Measurements from ENCODE around the gene CACNB2. TPM values are rescaled to one million over a fixed set of nuclear protein-coding genes. Genes with fewer than 3 reads are reported as not detected.

Gene CACNB2
- total RNA-seq, 4 donors from 2014 or later, result 73.5 to 108 (median 87.2) TPM

DNA sequence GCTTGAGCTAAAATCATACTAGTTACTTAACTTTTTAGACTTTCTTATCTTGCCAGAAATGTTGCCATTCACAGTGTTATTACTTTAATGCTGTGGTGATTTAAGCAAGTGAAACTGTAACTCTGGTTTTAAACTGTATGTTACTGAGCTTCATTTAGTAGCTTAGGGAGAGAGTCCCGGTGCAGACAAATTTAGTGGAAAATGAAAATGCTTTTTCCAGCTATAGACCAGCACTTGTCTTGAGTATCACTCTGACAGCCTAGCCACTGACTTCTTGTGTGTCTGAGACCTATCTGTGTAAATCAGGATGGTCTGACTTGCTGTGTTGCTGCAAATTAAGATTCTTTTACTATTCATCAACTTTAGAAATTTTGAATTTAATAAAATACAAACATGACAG lies 200.8 kb downstream of the CACNB2 start:
- Histone ChIP-seq H3K4me3 (peak overlapping the region; percentile 44 to 54 (median 51)), H3K27me3 (no peaks in the 10 kb centered on the region), H3K27ac (replicated peaks in 1 of 4) (peak overlapping the region; percentile 64 to 81 (median 77)), H3K4me1 (peaks cover 0 to 60% (median 49%) of the 10 kb centered on the region in 4 donors), H3K9me3 (no peaks in the 10 kb centered on the region), H3K36me3 (no peaks in the 10 kb centered on the region)
- no peak for DNase-seq (ENCODE audit: extremely low spot score)
- TF ChIP-seq, protein P1, sequence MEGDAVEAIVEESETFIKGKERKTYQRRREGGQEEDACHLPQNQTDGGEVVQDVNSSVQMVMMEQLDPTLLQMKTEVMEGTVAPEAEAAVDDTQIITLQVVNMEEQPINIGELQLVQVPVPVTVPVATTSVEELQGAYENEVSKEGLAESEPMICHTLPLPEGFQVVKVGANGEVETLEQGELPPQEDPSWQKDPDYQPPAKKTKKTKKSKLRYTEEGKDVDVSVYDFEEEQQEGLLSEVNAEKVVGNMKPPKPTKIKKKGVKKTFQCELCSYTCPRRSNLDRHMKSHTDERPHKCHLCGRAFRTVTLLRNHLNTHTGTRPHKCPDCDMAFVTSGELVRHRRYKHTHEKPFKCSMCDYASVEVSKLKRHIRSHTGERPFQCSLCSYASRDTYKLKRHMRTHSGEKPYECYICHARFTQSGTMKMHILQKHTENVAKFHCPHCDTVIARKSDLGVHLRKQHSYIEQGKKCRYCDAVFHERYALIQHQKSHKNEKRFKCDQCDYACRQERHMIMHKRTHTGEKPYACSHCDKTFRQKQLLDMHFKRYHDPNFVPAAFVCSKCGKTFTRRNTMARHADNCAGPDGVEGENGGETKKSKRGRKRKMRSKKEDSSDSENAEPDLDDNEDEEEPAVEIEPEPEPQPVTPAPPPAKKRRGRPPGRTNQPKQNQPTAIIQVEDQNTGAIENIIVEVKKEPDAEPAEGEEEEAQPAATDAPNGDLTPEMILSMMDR (IDR thresholded peaks at IDR 0.05), result no peak
- TF ChIP-seq EP300 (IDR thresholded peaks at IDR 0.05), result no peak
- TF ChIP-seq POLR2AphosphoS5 (IDR thresholded peaks at IDR 0.05), result no peak
- TF ChIP-seq POLR2A (IDR thresholded peaks at IDR 0.05; ENCODE audit: low read depth), result no peak
- intact Hi-C loops (cut with DNase I), result no loop called here
- WGBS, result 11% methylated on average over 1 of the region's 1 CpG

DNA sequence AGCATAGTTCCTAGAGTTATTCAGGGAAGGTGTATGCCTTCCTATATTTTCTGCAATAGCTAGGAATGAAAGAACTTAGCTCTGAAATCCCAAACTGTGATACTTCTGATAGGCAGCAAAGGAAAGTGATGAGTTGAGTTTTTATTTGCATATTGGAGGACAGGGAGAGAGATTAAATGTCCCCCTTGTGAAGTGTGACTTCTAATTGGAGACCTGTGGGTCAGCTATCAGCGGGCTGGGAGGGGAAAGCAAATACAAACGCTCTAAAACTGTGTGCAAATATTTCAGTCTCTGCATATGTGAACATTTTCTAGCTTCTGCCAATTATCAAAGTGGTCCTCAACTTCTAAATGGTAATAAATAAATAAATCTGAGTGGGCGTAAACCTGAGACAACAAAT lies 203.3 kb downstream of the CACNB2 start:
- no peaks in the 10 kb centered on the region for H3K27me3 ChIP-seq
- intact Hi-C loops (cut with DNase I), result no loop called here
- peaks cover 0 to 78% (median 52%) of the 10 kb centered on the region in 4 donors for H3K4me1 ChIP-seq
- H3K4me3 ChIP-seq, result no peak overlapping the region
- no peak for DNase-seq (ENCODE audit: extremely low spot score)
- 86% methylated on average over 3 of the region's 3 CpGs for WGBS
- no peaks in the 10 kb centered on the region for H3K9me3 ChIP-seq
- TF ChIP-seq POLR2AphosphoS5 (IDR thresholded peaks at IDR 0.05) (no peak), POLR2A (IDR thresholded peaks at IDR 0.05; ENCODE audit: low read depth) (no peak), EP300 (IDR thresholded peaks at IDR 0.05) (no peak)
- TF ChIP-seq, protein P1 (IDR thresholded peaks at IDR 0.05), result no peak
- H3K27ac ChIP-seq (replicated peaks in 1 of 4), result no peak overlapping the region
- no peaks in the 10 kb centered on the region for H3K36me3 ChIP-seq

DNA sequence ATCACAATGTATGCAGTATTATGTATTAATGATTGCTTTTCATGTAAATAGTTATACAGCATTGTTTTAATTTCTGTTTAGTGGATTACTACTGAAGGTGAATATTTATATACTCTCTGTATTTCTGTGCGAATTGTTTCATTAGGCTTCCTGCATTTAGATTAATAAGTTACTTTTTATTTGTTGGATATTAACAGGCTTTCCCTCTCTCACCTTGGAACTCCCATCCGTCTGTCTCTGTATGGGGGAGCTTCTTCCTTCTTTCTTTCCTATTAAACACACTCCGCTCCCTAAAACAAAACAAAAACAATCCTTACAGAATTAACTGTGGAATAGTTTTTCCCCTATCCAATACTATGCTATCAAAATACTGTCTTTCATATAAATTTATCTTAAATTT lies 205.1 kb downstream of the CACNB2 start:
- intact Hi-C loops (cut with DNase I), result no loop called here

DNA sequence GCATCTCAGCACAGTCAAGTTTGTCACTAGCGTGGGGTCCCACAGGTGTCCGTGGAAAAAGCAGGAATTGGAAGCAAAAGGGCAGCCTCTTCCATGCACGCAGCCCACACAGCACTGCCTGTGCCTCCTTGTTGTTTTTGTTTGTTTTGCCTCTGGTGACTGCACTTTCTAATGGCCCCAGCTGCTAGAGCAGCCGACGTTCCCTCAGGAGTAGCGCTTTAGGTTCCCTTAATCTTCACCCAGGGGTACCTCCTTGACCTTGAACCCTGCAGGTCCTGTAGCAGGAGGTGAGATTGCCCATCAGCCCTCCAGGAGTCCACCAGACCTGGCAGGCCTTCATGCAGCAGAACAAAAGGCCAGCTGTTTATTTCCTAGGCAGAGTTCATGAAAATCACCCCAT lies 210.1 kb downstream of the CACNB2 start:
- DNase-seq (ENCODE audit: extremely low spot score), result no peak
- no peak overlapping the region for H3K27ac ChIP-seq (replicated peaks in 1 of 4)
- H3K27me3 ChIP-seq, result no peaks in the 10 kb centered on the region
- TF ChIP-seq, protein P1 (IDR thresholded peaks at IDR 0.05), result no peak
- TF ChIP-seq POLR2A (IDR thresholded peaks at IDR 0.05; ENCODE audit: low read depth) (no peak), EP300 (IDR thresholded peaks at IDR 0.05) (no peak), POLR2AphosphoS5 (IDR thresholded peaks at IDR 0.05) (no peak)
- no peaks in the 10 kb centered on the region for H3K9me3 ChIP-seq
- H3K36me3 ChIP-seq, result no peaks in the 10 kb centered on the region
- H3K4me3 ChIP-seq, result no peak overlapping the region
- peaks cover 11 to 68% (median 34%) of the 10 kb centered on the region in 4 donors for H3K4me1 ChIP-seq
- WGBS, result 73% methylated on average over 6 of the region's 6 CpGs
- intact Hi-C loops (cut with DNase I), result no loop called here

More for the DNA sequence above, 205.1 kb downstream of the CACNB2 start:
- Histone ChIP-seq H3K4me1 (peaks cover 11 to 81% (median 50%) of the 10 kb centered on the region in 4 donors), H3K4me3 (no peak overlapping the region), H3K9me3 (no peaks in the 10 kb centered on the region), H3K27me3 (no peaks in the 10 kb centered on the region), H3K36me3 (no peaks in the 10 kb centered on the region), H3K27ac (replicated peaks in 1 of 4) (no peak overlapping the region)
- no peak for DNase-seq (ENCODE audit: extremely low spot score)
- TF ChIP-seq EP300 (IDR thresholded peaks at IDR 0.05), result no peak
- TF ChIP-seq, protein P1 (IDR thresholded peaks at IDR 0.05), result no peak
- no peak for TF ChIP-seq POLR2A (IDR thresholded peaks at IDR 0.05; ENCODE audit: low read depth)
- no peak for TF ChIP-seq POLR2AphosphoS5 (IDR thresholded peaks at IDR 0.05)
- WGBS, result 78% methylated on average over 3 of the region's 3 CpGs

DNA sequence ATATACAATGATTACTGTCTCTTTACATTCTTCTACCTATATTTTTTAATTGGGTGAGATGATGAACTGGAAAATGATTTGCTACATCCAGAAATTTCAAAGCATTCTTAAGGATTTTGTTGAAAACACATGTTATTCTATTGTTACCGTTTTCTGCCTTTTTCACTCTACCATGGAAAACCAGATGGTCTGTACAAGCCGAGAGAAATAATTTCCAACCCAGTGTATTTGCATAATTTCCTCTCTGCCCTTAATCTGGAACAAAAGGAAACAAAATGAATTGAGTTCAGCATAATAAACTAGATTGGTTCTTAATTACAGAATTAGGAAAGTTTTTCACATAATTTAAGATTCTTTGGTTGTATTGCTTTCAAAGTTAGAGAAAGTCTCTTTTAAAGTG lies 211.2 kb downstream of the CACNB2 start:
- DNase-seq (ENCODE audit: extremely low spot score), result no peak
- Histone ChIP-seq H3K27me3 (no peaks in the 10 kb centered on the region), H3K36me3 (no peaks in the 10 kb centered on the region), H3K4me3 (no peak overlapping the region), H3K9me3 (no peaks in the 10 kb centered on the region), H3K4me1 (peaks cover 11 to 57% (median 29%) of the 10 kb centered on the region in 4 donors), H3K27ac (replicated peaks in 1 of 4) (no peak overlapping the region)
- TF ChIP-seq EP300 (IDR thresholded peaks at IDR 0.05), result no peak
- no peak for TF ChIP-seq POLR2AphosphoS5 (IDR thresholded peaks at IDR 0.05)
- no peak for TF ChIP-seq POLR2A (IDR thresholded peaks at IDR 0.05; ENCODE audit: low read depth)
- TF ChIP-seq, protein P1 (IDR thresholded peaks at IDR 0.05), result no peak
- intact Hi-C loops (cut with DNase I), result no loop called here
- WGBS, result 64% methylated on average over 2 of the region's 2 CpGs

Measured in esophagus muscularis mucosa (tissue), 4 donors.